A549 (cell line): ENCODE measurements around the gene SF3A2. TPM values are rescaled to one million over a fixed set of nuclear protein-coding genes. Genes with fewer than 3 reads are reported as not detected.
A peak's percentile ranks its signal among the peaks of the same experiment; 100 is the strongest.

Experiments used
- ATAC-seq, 2 experiments: fragments of 200-7000 bp in 1 of 2; fragments of >200 bp in 1 of 2; cut with Nextera tagmentation in 1 of 2; cut with Tn5 transposase in 1 of 2; 3 replicates each; pipeline versions ENCODE4 v1.8.0 to v1.9.1; 2018 to 2020; ENCODE audit warnings: mild to moderate bottlenecking in 1 of 2, moderate library complexity in 1 of 2
- CTCF ChIA-PET: fragments of 300-600 bp; sonication (Branson Sonifier 250); formaldehyde crosslinking; extraction: SDS; loops from one replicate; lab custom pipeline; 2021; ENCODE audit warnings: antibody characterized with exemption, inconsistent platforms; lab: Yijun Ruan, JAX
- POLR2A ChIA-PET: fragments of 350-600 bp; formaldehyde crosslinking; extraction: SDS; loops from one replicate; lab custom pipeline; 2021; ENCODE audit warnings: antibody characterized with exemption, inconsistent platforms; lab: Yijun Ruan, JAX
- DNase-seq, 2 experiments: peaks; one replicate each; pipeline versions ENCODE4 v3.0.0 to v3.0.0-alpha.2; 2011 to 2016; ENCODE audit warnings: low read depth in 1 of 2, low spot score in 1 of 2
- FAIRE-seq: peaks from 2 replicates; lab custom pipeline; 2011; peaks lifted over from hg19 to GRCh38; lab: Jason Lieb, UNC
- H3K27ac ChIP-seq, 2 experiments: fragments of >200 bp; sonication (Bioruptor Twin); formaldehyde crosslinking; 3 replicates each; pipeline ENCODE4 v1.5.1; 2016 to 2017
- H3K4me1 ChIP-seq: fragments of >200 bp; sonication (Bioruptor Twin); formaldehyde crosslinking; 3 replicates; pipeline ENCODE4 v1.6.1; 2016
- H3K4me2 ChIP-seq: fragments of >200 bp; sonication (Bioruptor Twin); formaldehyde crosslinking; 3 replicates; pipeline ENCODE4 v1.6.1; 2016
- H3K4me3 ChIP-seq: fragments of >200 bp; sonication (Bioruptor Twin); formaldehyde crosslinking; 3 replicates; pipeline ENCODE4 v1.5.1; 2016
- H3K9me3 ChIP-seq: fragments of >200 bp; sonication (Bioruptor Twin); formaldehyde crosslinking; 3 replicates; pipeline ENCODE4 v1.6.1; 2016
- ATOH8 ChIP-seq: fragments of 250-450 bp; sonication (Bioruptor Pico); IDR thresholded peaks from 2 replicates; pipeline ENCODE4 v1.5.0; 2020; ENCODE audit warnings: low read depth, mild to moderate bottlenecking, moderate library complexity
- BCL3 ChIP-seq: fragments of >200 bp; sonication (Bioruptor Twin); formaldehyde crosslinking; IDR thresholded peaks from 3 replicates; pipeline ENCODE4 v1.6.1; 2016
- CBX8 ChIP-seq: fragments of 200-600 bp; sonication (generic); IDR thresholded peaks from 2 replicates; pipeline ENCODE4 v1.6.1; 2016
- CEBPB ChIP-seq, 2 experiments: fragments of >200 bp in 1 of 2; sonication (Bioruptor Twin) in 1 of 2; formaldehyde crosslinking in 1 of 2; IDR thresholded peaks; 2 replicates each; pipeline ENCODE4 v1.6.1; 2012 to 2016
- CHD4 ChIP-seq: fragments of 200-600 bp; sonication (generic); IDR thresholded peaks from 2 replicates; pipeline ENCODE4 v1.6.1; 2016; ENCODE audit warnings: antibody characterized with exemption, mild to moderate bottlenecking, borderline replicate concordance
- CTCF ChIP-seq: fragments of >200 bp; sonication (Bioruptor Twin); formaldehyde crosslinking; IDR thresholded peaks from 3 replicates; pipeline ENCODE4 v1.5.1; 2016
- FOSL2 ChIP-seq, 2 experiments: fragments of 450-650 bp in 1 of 2; fragments of >200 bp in 1 of 2; sonication (Bioruptor Twin) in 1 of 2; formaldehyde crosslinking; IDR thresholded peaks; 2 replicates each; pipeline versions ENCODE4 v1.5.0 to v1.6.1; 2016 to 2020; ENCODE audit warnings: mild to moderate bottlenecking in 1 of 2, moderate library complexity in 1 of 2
- HDAC2 ChIP-seq: fragments of 200-600 bp; sonication (generic); IDR thresholded peaks from 2 replicates; pipeline ENCODE4 v1.6.1; 2016
- HEYL ChIP-seq: fragments of 250-450 bp; sonication (Bioruptor Pico); IDR thresholded peaks from 2 replicates; pipeline ENCODE4 v1.8.0; 2021; ENCODE audit warnings: mild to moderate bottlenecking, moderate library complexity
- HOXA7 ChIP-seq: fragments of 250-450 bp; sonication (Bioruptor Pico); IDR thresholded peaks from 2 replicates; pipeline ENCODE4 v1.5.0; 2020; ENCODE audit warnings: mild to moderate bottlenecking, moderate library complexity
- HOXB13 ChIP-seq: fragments of 250-450 bp; sonication (Bioruptor Pico); IDR thresholded peaks from 2 replicates; pipeline ENCODE4 v1.5.0; 2020; ENCODE audit warnings: low read depth, mild to moderate bottlenecking, moderate library complexity
- JUNB ChIP-seq: fragments of >200 bp; sonication (Bioruptor Twin); formaldehyde crosslinking; IDR thresholded peaks from 2 replicates; pipeline ENCODE4 v1.6.1; 2016
- KDM5A ChIP-seq: fragments of 200-600 bp; sonication (generic); IDR thresholded peaks from 2 replicates; pipeline ENCODE4 v1.6.1; 2016; ENCODE audit warnings: antibody characterized with exemption, mild to moderate bottlenecking
- MAFK ChIP-seq: fragments of 450-650 bp; IDR thresholded peaks from 2 replicates; pipeline ENCODE4 v1.6.1; 2014; ENCODE audit not compliant: partially characterized antibody
- MYC ChIP-seq: IDR thresholded peaks from 2 replicates; pipeline ENCODE4 v1.6.1; 2012; ENCODE audit warnings: mild to moderate bottlenecking, inconsistent platforms, low read length, improper control_type of control experiment, borderline replicate concordance
- NFE2L2 ChIP-seq: fragments of 150-350 bp; conservative IDR thresholded peaks from 2 replicates; pipeline ENCODE4 v1.6.1; 2014; ENCODE audit warnings: low read length
- PHF8 ChIP-seq: fragments of 200-600 bp; sonication (generic); IDR thresholded peaks from 2 replicates; pipeline ENCODE4 v1.6.1; 2016; ENCODE audit warnings: low read depth, mild to moderate bottlenecking, antibody characterized with exemption, moderate library complexity, borderline replicate concordance
- RARB ChIP-seq: fragments of 250-450 bp; sonication (Bioruptor Pico); IDR thresholded peaks from 2 replicates; pipeline ENCODE4 v1.8.0; 2021; ENCODE audit warnings: mild to moderate bottlenecking, moderate library complexity
- RCOR1 ChIP-seq: fragments of 150-350 bp; IDR thresholded peaks from 2 replicates; pipeline ENCODE4 v1.6.1; 2014; ENCODE audit warnings: antibody characterized with exemption, low read length, low read depth
- USF2 ChIP-seq: fragments of 450-650 bp; IDR thresholded peaks from 2 replicates; pipeline ENCODE4 v1.6.1; 2014; ENCODE audit warnings: antibody characterized with exemption
- ZC3H11A ChIP-seq: fragments of 450-650 bp; IDR thresholded peaks from 2 replicates; pipeline ENCODE4 v1.6.1; 2014; ENCODE audit warnings: antibody characterized with exemption, mild to moderate bottlenecking
- WGBS: methylation state at CpG from one replicate; pipeline ENCODE4 v1.1.6; 2017; ENCODE audit errors: missing lambda C conversion rate; 5-methylcytosine and 5-hydroxymethylcytosine counted together
- polyA plus RNA-seq, 4 experiments: library from polyadenylated mRNA; depleted of rRNA in 3 of 4; stranded (reverse); fragments of >200 nt; fragmentation: RNase III in 1 of 4; extraction: RNeasy Plus Mini Kit Qiagen cat#74134 plus additional on column Dnase treatment in 1 of 4; gene quantifications; 2 replicates in 3 of 4; 3 replicates in 1 of 4; pipeline ENCODE4 v1.2.3, GENCODE V29; 2011 to 2017

Gene SF3A2
- polyA plus RNA-seq, 2 of the 4 experiments (the other 2 are of a cell fraction) = 11.9 to 68.2 TPM

GRCh38 chr19:2255982-2256685 lies 19.5 kb downstream of the SF3A2 start, which contains the start of gene JSRP1 (continued):
- TF ChIP-seq ATOH8 = no peak
- no peak for TF ChIP-seq HEYL (CRISPR knock-in tag)

GRCh38 chr19:2259336-2259735 lies 22.7 kb downstream of the SF3A2 start:
- FAIRE-seq (no peak), ATAC-seq (peak; percentile 60 to 77; a peak in 5 of 6 replicates), DNase-seq (peak in 1 of 2 experiments; percentile 63)
- no peak overlapping the region for H3K4me3 ChIP-seq
- ChIA-PET POLR2A (no interaction called here), CTCF (interaction anchor here (1.1 to 5.1 kb wide), 6 partner anchors 10 to 103 kb away, joined by 4 to 25 read pairs (median 4); partner anchors contain the start of genes AMH and PLEKHJ1)
- H3K27ac ChIP-seq = peak overlapping the region; percentile 56 to 74; a peak in 4 of 6 replicates
- WGBS = 61% methylated on average over 5 of the region's 5 CpGs
- H3K4me1 ChIP-seq = peaks cover 9% of the 10 kb centered on the region
- peak overlapping the region; percentile 41; the same call in 2 of the 3 replicates for H3K4me2 ChIP-seq
- no peaks in the 10 kb centered on the region for H3K9me3 ChIP-seq
- no peak for TF ChIP-seq CBX8
- no peak for TF ChIP-seq HOXA7 (CRISPR knock-in tag)
- TF ChIP-seq RARB = no peak
- TF ChIP-seq HOXB13 = no peak
- no peak for TF ChIP-seq FOSL2 (IDR thresholded peaks at IDR 0.05)
- TF ChIP-seq FOSL2 (CRISPR knock-in tag; IDR thresholded peaks at IDR 0.05) = 0 out of 2 replicates have a peak, but pooled peaks have one; percentile 15
- TF ChIP-seq CEBPB (IDR thresholded peaks at IDR 0.05) = peak in 1 of 2 experiments; percentile 53; a peak in 1 of 4 replicates
- no peak for TF ChIP-seq HEYL (CRISPR knock-in tag)
- peak; percentile 27 for TF ChIP-seq MAFK
- TF ChIP-seq ZC3H11A = no peak
- no peak for TF ChIP-seq RCOR1
- no peak for TF ChIP-seq BCL3
- no peak for TF ChIP-seq USF2
- TF ChIP-seq CHD4 = no peak
- no peak for TF ChIP-seq MYC
- no peak for TF ChIP-seq PHF8
- TF ChIP-seq NFE2L2 = 0 out of 2 replicates have a peak, but pooled peaks have one; percentile 19
- no peak for TF ChIP-seq CTCF
- TF ChIP-seq JUNB = no peak
- TF ChIP-seq KDM5A = no peak
- no peak for TF ChIP-seq HDAC2
